Uterus (tissue), 4 donors: Measurements from ENCODE around the gene TCTN1. TPM values are rescaled to one million over a fixed set of nuclear protein-coding genes. Genes with fewer than 3 reads are reported as not detected.
A peak's percentile ranks its signal among the peaks of the same experiment; 100 is the strongest.
"Not testable (repeated sequence)": the region's sequence is repeated elsewhere in the genome, so short reads cannot be mapped to it uniquely, and the experiment has no call there.

Experiments used
- DNase-seq, 2 donors: peaks; one replicate each; pipeline ENCODE4 v3.0.0-alpha.2; 2019 to 2020
- H3K27ac ChIP-seq, 2 donors: fragments of 200-600 bp; sonication (generic); 1 replicate in 1 of 2; 2 replicates in 1 of 2; pipeline ENCODE4 v1.5.1; 2016 to 2018
- H3K27me3 ChIP-seq, 2 donors: fragments of 200-600 bp; sonication (generic); one replicate each; pipeline ENCODE4 v1.5.1; 2018 to 2019; ENCODE audit warnings: control low read depth in 1 of 2
- H3K36me3 ChIP-seq, 2 donors: fragments of 200-600 bp; sonication (generic); one replicate each; pipeline ENCODE4 v1.5.1; 2019; ENCODE audit warnings: control low read depth in 1 of 2
- H3K4me1 ChIP-seq, 2 donors: fragments of 200-600 bp; sonication (generic); one replicate each; pipeline ENCODE4 v1.5.1; 2018 to 2019; ENCODE audit warnings: control low read depth in 1 of 2
- H3K4me3 ChIP-seq, 2 donors: fragments of 200-600 bp; sonication (generic); 1 replicate in 1 of 2; 2 replicates in 1 of 2; pipeline ENCODE4 v1.5.1; 2018 to 2019; ENCODE audit warnings: mild to moderate bottlenecking in 1 of 2
- H3K9me3 ChIP-seq, 2 donors: fragments of 200-600 bp; sonication (generic); one replicate each; pipeline ENCODE4 v1.5.1; 2019; ENCODE audit warnings: control low read depth in 1 of 2
- POLR2A ChIP-seq, 2 donors: fragments of 450-650 bp; IDR thresholded peaks; one replicate each; pipeline ENCODE4 v1.6.1; 2016; ENCODE audit warnings: antibody characterized with exemption in 2 of 2, mild to moderate bottlenecking in 1 of 2, moderate library complexity in 1 of 2
- intact Hi-C: fragments of 100-400 bp; cut with DNase I; formaldehyde crosslinking; loops from one replicate; pipeline ENCODE4 v1.15.1; 2023; ENCODE audit warnings: low total_unique reads
- total RNA-seq, 4 donors: library from RNA; depleted of rRNA in 3 of 4; stranded (reverse); fragments of >200 nt in 3 of 4; gene quantifications; one replicate each; pipeline versions ENCODE4 v1.1.0 to v1.2.4, GENCODE V29; 2014 to 2023
- TF ChIP-seq, protein P1 (sequence below), 4 experiments: fragments of 200-600 bp in 2 of 4; fragments of 450-650 bp in 2 of 4; sonication (generic) in 2 of 4; IDR thresholded peaks; one replicate each; pipeline ENCODE4 v1.5.1; 2016 to 2019; ENCODE audit warnings: antibody characterized with exemption in 4 of 4, mild to moderate bottlenecking in 2 of 4, moderate library complexity in 1 of 4
- donor health status: DM: yes; HTN: yes; CAD: no.

Gene TCTN1
- total RNA-seq, 4 donors from 2014 or later = 40.0 to 61.8 (median 49.9) TPM

DNA sequence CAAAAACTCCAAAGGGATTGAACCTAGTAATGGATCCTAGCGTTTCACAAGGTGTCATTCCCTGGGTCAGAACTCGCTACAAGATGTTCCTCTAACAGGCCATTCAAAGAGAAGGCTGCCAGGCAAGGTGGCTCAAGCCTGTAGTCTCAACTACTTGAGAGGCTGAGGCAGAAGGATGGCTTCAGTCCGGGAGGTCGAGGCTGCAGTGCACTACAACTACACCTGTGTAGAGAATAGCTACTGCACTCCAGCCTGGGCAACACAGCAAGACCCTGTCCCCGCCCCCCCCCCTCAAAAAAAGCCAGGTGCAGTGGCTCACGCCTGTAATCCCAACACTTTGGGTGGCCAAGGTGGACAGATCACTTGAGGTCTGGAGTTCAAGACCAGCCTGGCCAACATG is 45.2 kb upstream of the TCTN1 start:
- intact Hi-C loops = no loop called here
- no peak for DNase-seq
- TF ChIP-seq, protein P1, sequence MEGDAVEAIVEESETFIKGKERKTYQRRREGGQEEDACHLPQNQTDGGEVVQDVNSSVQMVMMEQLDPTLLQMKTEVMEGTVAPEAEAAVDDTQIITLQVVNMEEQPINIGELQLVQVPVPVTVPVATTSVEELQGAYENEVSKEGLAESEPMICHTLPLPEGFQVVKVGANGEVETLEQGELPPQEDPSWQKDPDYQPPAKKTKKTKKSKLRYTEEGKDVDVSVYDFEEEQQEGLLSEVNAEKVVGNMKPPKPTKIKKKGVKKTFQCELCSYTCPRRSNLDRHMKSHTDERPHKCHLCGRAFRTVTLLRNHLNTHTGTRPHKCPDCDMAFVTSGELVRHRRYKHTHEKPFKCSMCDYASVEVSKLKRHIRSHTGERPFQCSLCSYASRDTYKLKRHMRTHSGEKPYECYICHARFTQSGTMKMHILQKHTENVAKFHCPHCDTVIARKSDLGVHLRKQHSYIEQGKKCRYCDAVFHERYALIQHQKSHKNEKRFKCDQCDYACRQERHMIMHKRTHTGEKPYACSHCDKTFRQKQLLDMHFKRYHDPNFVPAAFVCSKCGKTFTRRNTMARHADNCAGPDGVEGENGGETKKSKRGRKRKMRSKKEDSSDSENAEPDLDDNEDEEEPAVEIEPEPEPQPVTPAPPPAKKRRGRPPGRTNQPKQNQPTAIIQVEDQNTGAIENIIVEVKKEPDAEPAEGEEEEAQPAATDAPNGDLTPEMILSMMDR (IDR thresholded peaks at IDR 0.05) = no peak
- no peak for TF ChIP-seq POLR2A (IDR thresholded peaks at IDR 0.05)

GRCh38 chr12:110569838-110570237 is 44.1 kb upstream of the TCTN1 start:
- intact Hi-C loops, H3K9me3 ChIP-seq, DNase-seq, H3K4me3 ChIP-seq, H3K36me3 ChIP-seq, H3K27ac ChIP-seq, H3K27me3 ChIP-seq, H3K4me1 ChIP-seq: not testable (repeated sequence)

More for the DNA sequence above, 45.2 kb upstream of the TCTN1 start:
- H3K27ac ChIP-seq = no peak overlapping the region
- H3K4me3 ChIP-seq = no peak overlapping the region
- H3K27me3 ChIP-seq = no peaks in the 10 kb centered on the region
- H3K4me1 ChIP-seq = peaks cover 0 to 7% of the 10 kb centered on the region in 2 donors
- H3K9me3 ChIP-seq = peaks cover 0 to 4% of the 10 kb centered on the region in 2 donors
- H3K36me3 ChIP-seq = no peaks in the 10 kb centered on the region

GRCh38 chr12:110570798-110571197 is 43.1 kb upstream of the TCTN1 start:
- intact Hi-C loops, H3K27me3 ChIP-seq, H3K27ac ChIP-seq, DNase-seq, H3K4me3 ChIP-seq, H3K4me1 ChIP-seq, H3K9me3 ChIP-seq, H3K36me3 ChIP-seq: not testable (repeated sequence)

DNA sequence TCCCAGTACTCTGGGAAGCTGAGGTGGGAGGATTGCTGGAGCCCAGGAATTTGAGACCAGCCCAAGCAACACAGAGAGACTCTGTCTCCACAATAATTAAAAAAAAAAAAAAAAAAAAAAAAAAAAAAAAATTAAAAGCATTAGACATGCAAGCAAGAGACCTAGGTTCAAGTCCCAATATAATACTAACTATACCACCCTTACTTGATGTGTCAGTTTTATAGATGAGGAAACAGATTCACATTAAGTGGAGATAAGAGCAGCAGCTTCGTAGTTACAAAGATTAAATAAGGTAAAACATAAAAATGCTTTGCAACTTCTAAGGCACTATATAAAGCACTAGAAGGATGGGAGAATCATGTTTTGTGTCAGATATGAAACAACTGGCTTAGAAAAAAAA is 39.9 kb upstream of the TCTN1 start:
- Histone ChIP-seq H3K36me3 (no peaks in the 10 kb centered on the region), H3K27me3 (no peaks in the 10 kb centered on the region), H3K9me3 (peaks cover 0 to 4% of the 10 kb centered on the region in 2 donors), H3K4me1 (peaks cover 0 to 10% of the 10 kb centered on the region in 2 donors), H3K27ac (peak overlapping the region; percentile 5 to 57), H3K4me3 (no peak overlapping the region)
- no peak for DNase-seq
- TF ChIP-seq, protein P1 (IDR thresholded peaks at IDR 0.05) = no peak
- TF ChIP-seq POLR2A (IDR thresholded peaks at IDR 0.05) = no peak
- intact Hi-C loops = no loop called here

- H3K9me3 ChIP-seq, DNase-seq, H3K4me3 ChIP-seq, intact Hi-C loops, H3K4me1 ChIP-seq, H3K27me3 ChIP-seq, H3K36me3 ChIP-seq: not testable (repeated sequence)
- H3K27ac ChIP-seq = peak overlapping the region; percentile 5 to 57
These were observed 39.2 kb upstream of the TCTN1 start for GRCh38 chr12:110574717-110575230.

DNA sequence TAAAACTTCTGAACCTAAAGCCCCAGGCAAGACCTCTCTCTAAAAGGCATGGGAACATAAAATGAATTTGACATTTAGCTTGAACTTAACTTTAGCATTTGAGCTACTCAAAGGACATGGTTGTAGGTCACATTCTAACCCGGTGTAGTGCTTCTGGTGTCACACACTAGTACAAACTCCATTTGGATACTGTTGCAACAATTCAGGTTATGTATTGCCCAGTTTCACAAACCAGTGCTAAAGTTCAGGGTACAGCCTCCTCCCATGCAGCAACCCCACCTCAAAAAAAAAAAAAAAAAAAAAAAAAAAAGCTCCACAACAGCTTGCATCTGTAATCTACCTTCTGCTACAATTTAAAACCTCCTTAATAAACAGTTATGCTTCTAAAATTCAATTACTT is 38.6 kb upstream of the TCTN1 start:
- peaks cover 0 to 10% of the 10 kb centered on the region in 2 donors for H3K4me1 ChIP-seq
- H3K9me3 ChIP-seq = no peaks in the 10 kb centered on the region
- H3K27ac ChIP-seq = peak overlapping the region; percentile 5 to 57
- TF ChIP-seq POLR2A (IDR thresholded peaks at IDR 0.05) = no peak
- TF ChIP-seq, protein P1 (IDR thresholded peaks at IDR 0.05) = no peak
- H3K36me3 ChIP-seq = no peaks in the 10 kb centered on the region
- intact Hi-C loops = no loop called here
- H3K27me3 ChIP-seq = no peaks in the 10 kb centered on the region
- H3K4me3 ChIP-seq = no peak overlapping the region
- no peak for DNase-seq

DNA sequence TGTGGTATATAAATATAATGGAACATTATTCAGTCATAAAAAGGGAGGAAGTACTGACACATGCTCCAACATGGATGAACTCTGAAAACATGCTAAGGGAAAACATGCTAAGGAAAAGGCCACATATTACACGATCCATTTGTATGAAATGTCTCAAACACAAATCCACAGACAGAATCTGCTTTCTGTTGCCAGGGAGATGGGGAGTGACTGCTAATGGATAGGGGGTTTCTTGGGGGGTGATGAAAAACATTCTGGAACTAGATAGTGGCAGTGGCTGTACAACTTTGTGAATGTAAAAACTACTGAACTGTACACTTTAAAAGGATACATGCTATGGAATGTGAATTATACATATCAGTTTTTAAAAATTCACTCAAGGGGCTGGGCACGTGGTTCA is 37.4 kb upstream of the TCTN1 start:
- Histone ChIP-seq H3K9me3 (no peaks in the 10 kb centered on the region), H3K4me3 (no peak overlapping the region), H3K4me1 (peaks cover 10 to 11% of the 10 kb centered on the region in 2 donors), H3K27ac (no peak overlapping the region), H3K27me3 (no peaks in the 10 kb centered on the region), H3K36me3 (no peaks in the 10 kb centered on the region)
- intact Hi-C loops = no loop called here
- DNase-seq = no peak
- TF ChIP-seq, protein P1 (IDR thresholded peaks at IDR 0.05) = no peak
- TF ChIP-seq POLR2A (IDR thresholded peaks at IDR 0.05) = no peak
